Activated naive CD8-positive, alpha-beta T cell treated with anti-CD3 and anti-CD28 coated beads for 36 hours (primary cell): Measurements from ENCODE around the gene DYNC1I1. TPM values are rescaled to one million over a fixed set of nuclear protein-coding genes. Genes with fewer than 3 reads are reported as not detected.

Experiments used
- DNase-seq: peaks from one replicate; pipeline ENCODE4 v3.0.0; 2021
- H3K27ac Mint-ChIP-seq: one replicate; pipeline ENCODE4 v1.8.0; 2022; ENCODE audit warnings: mild to moderate bottlenecking, moderate library complexity, mixed read lengths
- H3K27me3 Mint-ChIP-seq: one replicate; pipeline ENCODE4 v1.8.0; 2022; ENCODE audit warnings: mild to moderate bottlenecking, mixed read lengths
- H3K36me3 Mint-ChIP-seq: one replicate; pipeline ENCODE4 v1.8.0; 2021; ENCODE audit warnings: mild to moderate bottlenecking, mixed read lengths
- H3K4me1 Mint-ChIP-seq: one replicate; pipeline ENCODE4 v1.8.0; 2021; ENCODE audit warnings: mixed read lengths
- H3K4me3 Mint-ChIP-seq: one replicate; pipeline ENCODE4 v1.8.0; 2022; ENCODE audit warnings: mild to moderate bottlenecking, moderate library complexity, mixed read lengths
- H3K9me3 Mint-ChIP-seq: one replicate; pipeline ENCODE4 v1.8.0; 2022; ENCODE audit warnings: mixed read lengths
- total RNA-seq, 2 experiments: library from RNA; stranded (reverse); gene quantifications; one replicate each; pipeline ENCODE4 v1.2.3, GENCODE V29; 2021

DYNC1I1 gene
- total RNA-seq, 2 experiments from 2014 or later, result 0.10 TPM; not detected in 1

DNA sequence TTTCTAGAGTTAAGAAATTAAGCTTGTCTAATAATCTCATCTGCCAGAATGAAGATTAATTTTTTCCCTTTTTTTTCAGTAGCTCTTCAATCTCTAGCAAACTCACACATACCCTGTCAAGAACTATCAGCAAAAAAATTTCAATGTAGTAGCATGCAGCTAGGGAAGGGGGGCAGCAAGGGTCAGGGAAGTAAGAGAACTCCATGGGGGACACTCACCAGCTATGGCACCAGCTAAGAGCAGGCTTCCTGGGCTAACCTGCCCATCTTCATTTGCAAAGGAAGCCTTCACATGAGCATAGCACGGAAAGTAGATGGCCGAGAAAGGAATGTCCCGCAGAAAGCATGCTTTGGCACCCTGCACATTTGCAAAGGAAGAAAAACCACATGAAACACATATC, 359.2 kb downstream of the DYNC1I1 start:
- Mint-ChIP-seq H3K27me3 (no peaks in the 10 kb centered on the region), H3K27ac (no peak overlapping the region), H3K4me3 (no peak overlapping the region), H3K36me3 (peaks cover 18% of the 10 kb centered on the region), H3K9me3 (no peaks in the 10 kb centered on the region), H3K4me1 (no peaks in the 10 kb centered on the region)
- DNase-seq, result no peak

GRCh38 chr7:96135241-96135640, 362.9 kb downstream of the DYNC1I1 start:
- no peak overlapping the region for H3K27ac Mint-ChIP-seq
- DNase-seq, result no peak
- peaks cover 14% of the 10 kb centered on the region for H3K36me3 Mint-ChIP-seq
- no peak overlapping the region for H3K4me3 Mint-ChIP-seq
- H3K27me3 Mint-ChIP-seq, result no peaks in the 10 kb centered on the region
- H3K4me1 Mint-ChIP-seq, result no peaks in the 10 kb centered on the region
- no peaks in the 10 kb centered on the region for H3K9me3 Mint-ChIP-seq

- no peak for DNase-seq
- no peak overlapping the region for H3K27ac Mint-ChIP-seq
- no peak overlapping the region for H3K4me3 Mint-ChIP-seq
- peaks cover 18% of the 10 kb centered on the region for H3K36me3 Mint-ChIP-seq
- H3K9me3 Mint-ChIP-seq, result no peaks in the 10 kb centered on the region
- H3K4me1 Mint-ChIP-seq, result no peaks in the 10 kb centered on the region
- H3K27me3 Mint-ChIP-seq, result no peaks in the 10 kb centered on the region
Observed at GRCh38 chr7:96136600-96137239, 364.4 kb downstream of the DYNC1I1 start.

- Mint-ChIP-seq H3K4me1 (no peaks in the 10 kb centered on the region), H3K9me3 (no peaks in the 10 kb centered on the region), H3K36me3 (peaks cover 19% of the 10 kb centered on the region), H3K4me3 (no peak overlapping the region), H3K27me3 (no peaks in the 10 kb centered on the region), H3K27ac (no peak overlapping the region)
- no peak for DNase-seq
Observed at GRCh38 chr7:96143495-96144259, 371.3 kb downstream of the DYNC1I1 start.

GRCh38 chr7:96144260-96144526, 371.8 kb downstream of the DYNC1I1 start:
- H3K4me3 Mint-ChIP-seq, result no peak overlapping the region
- H3K27ac Mint-ChIP-seq, result no peak overlapping the region
- H3K9me3 Mint-ChIP-seq, result no peaks in the 10 kb centered on the region
- peaks cover 19% of the 10 kb centered on the region for H3K36me3 Mint-ChIP-seq
- no peaks in the 10 kb centered on the region for H3K27me3 Mint-ChIP-seq
- no peak for DNase-seq
- H3K4me1 Mint-ChIP-seq, result no peaks in the 10 kb centered on the region

Other genes with a start within 250 kb of the DYNC1I1 start
- gene PDK4, start 176.0 kb upstream of the DYNC1I1 start, total RNA-seq, result not detected